Lower leg skin (tissue), 4 donors: ENCODE results near the gene MEIS3. TPM values are rescaled to one million over a fixed set of nuclear protein-coding genes. Genes with fewer than 3 reads are reported as not detected.

Source experiments
- DNase-seq, 2 donors: peaks; one replicate each; pipeline ENCODE4 v3.0.0-alpha.2; 2019; ENCODE audit warnings: low spot score in 2 of 2
- H3K4me3 ChIP-seq: fragments of 200-600 bp; sonication (generic); 2 replicates; pipeline ENCODE4 v1.5.1; 2017; ENCODE audit warnings: mild to moderate bottlenecking, low read depth; ENCODE audit not compliant: poor library complexity, severe bottlenecking
- CTCF ChIP-seq, 3 donors: fragments of 450-650 bp; IDR thresholded peaks; one replicate each; pipeline ENCODE4 v1.5.1; 2016; ENCODE audit warnings: antibody characterized with exemption in 3 of 3, mild to moderate bottlenecking in 3 of 3, moderate library complexity in 2 of 3
- POLR2A ChIP-seq, 2 donors: fragments of 450-650 bp; IDR thresholded peaks; one replicate each; pipeline ENCODE4 v1.6.1; 2016 to 2017; ENCODE audit warnings: antibody characterized with exemption in 2 of 2, mild to moderate bottlenecking in 1 of 2, moderate library complexity in 1 of 2
- WGBS, 2 donors: methylation state at CpG; one replicate each; pipeline ENCODE4 v1.1.5; 2018; 5-methylcytosine and 5-hydroxymethylcytosine counted together
- intact Hi-C: fragments of 100-400 bp; cut with DNase I; formaldehyde crosslinking; loops from one replicate; pipeline ENCODE4 v1.15.0; 2023; ENCODE audit warnings: low total_unique reads
- total RNA-seq, 4 donors: library from RNA; depleted of rRNA; stranded (reverse); fragments of >200 nt; gene quantifications; one replicate each; pipeline ENCODE4 v1.1.0, GENCODE V29; 2016

The MEIS3 gene
- total RNA-seq, 4 donors from 2014 or later = 1.9 to 8.5 (median 4.6) TPM

- TF ChIP-seq CTCF (IDR thresholded peaks at IDR 0.05) = no peak
- no peak for TF ChIP-seq POLR2A (IDR thresholded peaks at IDR 0.05)
- no peak for DNase-seq
- 23 to 33% methylated on average over 5 of the region's 5 CpGs for WGBS, 2 donors
- intact Hi-C loops = no loop called here
- no peak overlapping the region for H3K4me3 ChIP-seq
These were observed 39.3 kb upstream of the MEIS3 start for GRCh38 chr19:47458672-47459071.

GRCh38 chr19:47456721-47457474 lies 37.6 kb upstream of the MEIS3 start:
- intact Hi-C loops = no loop called here
- DNase-seq = no peak
- TF ChIP-seq POLR2A (IDR thresholded peaks at IDR 0.05) (no peak), CTCF (IDR thresholded peaks at IDR 0.05) (no peak)
- WGBS, 2 donors = 24 to 40% methylated on average over 47 to 49 of the region's 77 CpGs
- H3K4me3 ChIP-seq = no peak overlapping the region

GRCh38 chr19:47450478-47450877 lies 31.2 kb upstream of the MEIS3 start:
- intact Hi-C loops = no loop called here
- WGBS, 2 donors = 59 to 64% methylated on average over 7 of the region's 7 CpGs
- no peak overlapping the region for H3K4me3 ChIP-seq
- DNase-seq = no peak
- no peak for TF ChIP-seq POLR2A (IDR thresholded peaks at IDR 0.05)
- no peak for TF ChIP-seq CTCF (IDR thresholded peaks at IDR 0.05)

GRCh38 chr19:47448360-47448727 lies 29.0 kb upstream of the MEIS3 start:
- no peak for DNase-seq
- 22 to 30% methylated on average over 9 of the region's 9 CpGs for WGBS, 2 donors
- no peak overlapping the region for H3K4me3 ChIP-seq
- intact Hi-C loops = loop anchor here (5.0 kb wide), 1 partner anchor 244 kb away; no protein-coding TSS in a partner anchor
- TF ChIP-seq CTCF (IDR thresholded peaks at IDR 0.05) (no peak), POLR2A (IDR thresholded peaks at IDR 0.05) (no peak)

GRCh38 chr19:47447470-47448359 lies 28.4 kb upstream of the MEIS3 start:
- DNase-seq = no peak
- no peak for TF ChIP-seq CTCF (IDR thresholded peaks at IDR 0.05)
- TF ChIP-seq POLR2A (IDR thresholded peaks at IDR 0.05) = no peak
- H3K4me3 ChIP-seq = no peak overlapping the region
- WGBS, 2 donors = 6 to 9% methylated on average over 40 to 74 of the region's 95 CpGs
- intact Hi-C loops = loop anchor here (5.0 kb wide), 1 partner anchor 245 kb away; no protein-coding TSS in a partner anchor
